Peyer's patch (tissue), 4 donors: ENCODE data around the gene MRM3. TPM values are rescaled to one million over a fixed set of nuclear protein-coding genes. Genes with fewer than 3 reads are reported as not detected.
A peak's percentile ranks its signal among the peaks of the same experiment; 100 is the strongest.

ENCODE experiments used
- DNase-seq, 3 donors: peaks; one replicate each; pipeline ENCODE4 v3.0.0-alpha.2; 2017 to 2019
- H3K27ac ChIP-seq, 4 donors: fragments of 200-600 bp; sonication (generic); one replicate each; pipeline ENCODE4 v1.5.1; 2016 to 2019
- H3K27me3 ChIP-seq, 2 donors: fragments of 200-600 bp; sonication (generic); one replicate each; pipeline ENCODE4 v1.5.1; 2019
- H3K36me3 ChIP-seq, 3 donors: fragments of 200-600 bp; sonication (generic); one replicate each; pipeline ENCODE4 v1.5.1; 2016 to 2019
- H3K4me1 ChIP-seq, 4 donors: fragments of 200-600 bp; sonication (generic); one replicate each; pipeline ENCODE4 v1.5.1; 2016 to 2019
- H3K4me3 ChIP-seq, 4 donors: fragments of 200-600 bp; sonication (generic); 1 replicate in 3 of 4; 2 replicates in 1 of 4; pipeline ENCODE4 v1.5.1; 2016 to 2019; ENCODE audit warnings: mild to moderate bottlenecking in 1 of 4
- H3K9me3 ChIP-seq, 4 donors: fragments of 200-600 bp; sonication (generic); one replicate each; pipeline ENCODE4 v1.5.1; 2016 to 2019; ENCODE audit warnings: mild to moderate bottlenecking in 1 of 4
- CTCF ChIP-seq, 6 experiments: fragments of 450-650 bp in 4 of 6; fragments of 200-600 bp in 2 of 6; sonication (generic) in 1 of 6; IDR thresholded peaks; one replicate each; pipeline ENCODE4 v1.5.1; 2017 to 2019; ENCODE audit warnings: antibody characterized with exemption in 6 of 6, mild to moderate bottlenecking in 3 of 6, moderate library complexity in 1 of 6
- POLR2A ChIP-seq, 2 donors: fragments of 450-650 bp; IDR thresholded peaks; one replicate each; pipeline ENCODE4 v1.5.1; 2017; ENCODE audit warnings: antibody characterized with exemption in 2 of 2, mild to moderate bottlenecking in 2 of 2, moderate library complexity in 2 of 2
- total RNA-seq, 4 donors: library from RNA; depleted of rRNA; stranded (reverse); fragments of >200 nt; gene quantifications; one replicate each; pipeline ENCODE4 v1.1.0, GENCODE V29; 2016

MRM3 gene
- total RNA-seq, 4 donors from 2014 or later: 17.0 to 23.0 (median 22.2) TPM

GRCh38 chr17:791829-792228, 9.7 kb downstream of the MRM3 start:
- Histone ChIP-seq H3K4me1 (peaks cover 0 to 12% (median 0%) of the 10 kb centered on the region in 4 donors), H3K27me3 (no peaks in the 10 kb centered on the region), H3K36me3 (peaks cover 0 to 42% (median 0%) of the 10 kb centered on the region in 3 donors), H3K4me3 (no peak overlapping the region), H3K9me3 (no peaks in the 10 kb centered on the region), H3K27ac (no peak overlapping the region)
- no peak for TF ChIP-seq POLR2A (IDR thresholded peaks at IDR 0.05)
- no peak for TF ChIP-seq CTCF (IDR thresholded peaks at IDR 0.05)
- no peak for DNase-seq

- Histone ChIP-seq H3K36me3 (peaks cover 0 to 42% (median 0%) of the 10 kb centered on the region in 3 donors), H3K27me3 (no peaks in the 10 kb centered on the region), H3K9me3 (no peaks in the 10 kb centered on the region), H3K4me3 (no peak overlapping the region), H3K27ac (no peak overlapping the region), H3K4me1 (peaks cover 0 to 12% (median 0%) of the 10 kb centered on the region in 4 donors)
- DNase-seq: no peak
- TF ChIP-seq CTCF (IDR thresholded peaks at IDR 0.05) (no peak), POLR2A (IDR thresholded peaks at IDR 0.05) (no peak)
Observed at GRCh38 chr17:792277-792676, 10.1 kb downstream of the MRM3 start.

- Histone ChIP-seq H3K4me3 (peak overlapping the region in 1 of 4 donors; percentile 11), H3K27ac (peak overlapping the region in 3 of 4 donors; percentile 17 to 50 (median 30)), H3K36me3 (peaks cover 0 to 18% (median 0%) of the 10 kb centered on the region in 3 donors), H3K9me3 (no peaks in the 10 kb centered on the region), H3K27me3 (no peaks in the 10 kb centered on the region), H3K4me1 (peaks cover 0 to 12% (median 0%) of the 10 kb centered on the region in 4 donors)
- TF ChIP-seq POLR2A (IDR thresholded peaks at IDR 0.05): no peak
- TF ChIP-seq CTCF (IDR thresholded peaks at IDR 0.05): peak in 5 of 6 experiments; percentile 39 to 86 (median 81)
- DNase-seq: peak; percentile 39 to 82 (median 76)
Observed at GRCh38 chr17:794876-795275, 12.7 kb downstream of the MRM3 start.

- no peak for DNase-seq
- Histone ChIP-seq H3K36me3 (peaks cover 0 to 17% (median 0%) of the 10 kb centered on the region in 3 donors), H3K27me3 (no peaks in the 10 kb centered on the region), H3K9me3 (no peaks in the 10 kb centered on the region), H3K4me1 (peaks cover 0 to 12% (median 0%) of the 10 kb centered on the region in 4 donors), H3K4me3 (peak overlapping the region in 1 of 4 donors; percentile 11), H3K27ac (peak overlapping the region in 3 of 4 donors; percentile 17 to 50 (median 30))
- TF ChIP-seq POLR2A (IDR thresholded peaks at IDR 0.05) (no peak), CTCF (IDR thresholded peaks at IDR 0.05) (no peak)
Observed at GRCh38 chr17:795276-795675, 13.1 kb downstream of the MRM3 start.

GRCh38 chr17:795721-796120, 13.6 kb downstream of the MRM3 start:
- Histone ChIP-seq H3K4me3 (no peak overlapping the region), H3K4me1 (peaks cover 0 to 12% (median 0%) of the 10 kb centered on the region in 4 donors), H3K27me3 (no peaks in the 10 kb centered on the region), H3K36me3 (peaks cover 0 to 19% (median 0%) of the 10 kb centered on the region in 3 donors), H3K9me3 (no peaks in the 10 kb centered on the region), H3K27ac (peak overlapping the region in 1 of 4 donors; percentile 50)
- DNase-seq: no peak
- TF ChIP-seq POLR2A (IDR thresholded peaks at IDR 0.05): no peak
- no peak for TF ChIP-seq CTCF (IDR thresholded peaks at IDR 0.05)
